ENCODE data around the gene ZFYVE16.

DNA sequence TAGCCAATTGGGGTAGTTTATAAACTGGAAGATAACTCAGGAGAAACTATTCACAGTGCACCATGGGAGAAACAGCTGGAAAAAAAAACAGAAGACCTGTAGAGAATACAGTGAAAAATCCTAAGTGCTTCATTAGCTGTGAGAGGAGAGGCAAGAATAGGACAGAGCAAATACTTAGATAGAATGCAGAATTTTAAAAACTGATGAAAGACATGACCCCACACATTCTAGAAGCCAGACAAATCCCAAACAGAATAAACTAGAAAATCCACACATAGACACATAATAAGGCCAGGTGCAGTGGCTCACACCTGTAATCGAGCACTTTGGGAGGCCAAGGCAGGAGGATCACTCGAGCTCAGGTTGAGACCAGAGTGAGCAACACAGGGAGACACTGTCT lies 72.5 kb downstream of the ZFYVE16 start:
- TF ChIP-seq, protein P1, sequence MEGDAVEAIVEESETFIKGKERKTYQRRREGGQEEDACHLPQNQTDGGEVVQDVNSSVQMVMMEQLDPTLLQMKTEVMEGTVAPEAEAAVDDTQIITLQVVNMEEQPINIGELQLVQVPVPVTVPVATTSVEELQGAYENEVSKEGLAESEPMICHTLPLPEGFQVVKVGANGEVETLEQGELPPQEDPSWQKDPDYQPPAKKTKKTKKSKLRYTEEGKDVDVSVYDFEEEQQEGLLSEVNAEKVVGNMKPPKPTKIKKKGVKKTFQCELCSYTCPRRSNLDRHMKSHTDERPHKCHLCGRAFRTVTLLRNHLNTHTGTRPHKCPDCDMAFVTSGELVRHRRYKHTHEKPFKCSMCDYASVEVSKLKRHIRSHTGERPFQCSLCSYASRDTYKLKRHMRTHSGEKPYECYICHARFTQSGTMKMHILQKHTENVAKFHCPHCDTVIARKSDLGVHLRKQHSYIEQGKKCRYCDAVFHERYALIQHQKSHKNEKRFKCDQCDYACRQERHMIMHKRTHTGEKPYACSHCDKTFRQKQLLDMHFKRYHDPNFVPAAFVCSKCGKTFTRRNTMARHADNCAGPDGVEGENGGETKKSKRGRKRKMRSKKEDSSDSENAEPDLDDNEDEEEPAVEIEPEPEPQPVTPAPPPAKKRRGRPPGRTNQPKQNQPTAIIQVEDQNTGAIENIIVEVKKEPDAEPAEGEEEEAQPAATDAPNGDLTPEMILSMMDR (IDR thresholded peaks at IDR 0.05): no peak
- TF ChIP-seq POLR2A (IDR thresholded peaks at IDR 0.05): no peak

Data from thyroid gland (tissue), 4 donors.